A549 (cell line): Measurements from ENCODE around the gene GPR108.

Source experiments
- CHD2 ChIP-seq: fragments of 150-350 bp; IDR thresholded peaks from 2 replicates; pipeline ENCODE4 v1.6.1; 2014; ENCODE audit warnings: low read length; ENCODE audit not compliant: partially characterized antibody
- ELK1 ChIP-seq: fragments of 150-350 bp; IDR thresholded peaks from 2 replicates; pipeline ENCODE4 v1.6.1; 2014; ENCODE audit warnings: low read depth, mild to moderate bottlenecking, low read length
- HDAC2 ChIP-seq: fragments of 200-600 bp; sonication (generic); IDR thresholded peaks from 2 replicates; pipeline ENCODE4 v1.6.1; 2016
- HMGXB4 ChIP-seq: fragments of 250-450 bp; sonication (Bioruptor Pico); IDR thresholded peaks from 2 replicates; pipeline ENCODE4 v1.5.0; 2021; ENCODE audit warnings: mild to moderate bottlenecking, moderate library complexity, borderline replicate concordance
- HOXA7 ChIP-seq: fragments of 250-450 bp; sonication (Bioruptor Pico); IDR thresholded peaks from 2 replicates; pipeline ENCODE4 v1.5.0; 2020; ENCODE audit warnings: mild to moderate bottlenecking, moderate library complexity
- HOXB13 ChIP-seq: fragments of 250-450 bp; sonication (Bioruptor Pico); IDR thresholded peaks from 2 replicates; pipeline ENCODE4 v1.5.0; 2020; ENCODE audit warnings: low read depth, mild to moderate bottlenecking, moderate library complexity
- JUN ChIP-seq, 2 experiments: fragments of >200 bp; sonication (Bioruptor Twin); formaldehyde crosslinking; IDR thresholded peaks; 2 replicates in 1 of 2; 3 replicates in 1 of 2; pipeline ENCODE4 v1.6.1; 2016 to 2017
- NPAS2 ChIP-seq: fragments of 250-450 bp; sonication (Bioruptor Pico); IDR thresholded peaks from 2 replicates; pipeline ENCODE4 v1.8.0; 2022; ENCODE audit warnings: mild to moderate bottlenecking, moderate library complexity, borderline replicate concordance
- POLR2A ChIP-seq: IDR thresholded peaks from 2 replicates; pipeline ENCODE4 v1.6.1; 2012; ENCODE audit warnings: mild to moderate bottlenecking, low read length
- RNF2 ChIP-seq: fragments of 200-600 bp; sonication (generic); IDR thresholded peaks from 2 replicates; pipeline ENCODE4 v1.6.1; 2016; ENCODE audit warnings: low read depth, mild to moderate bottlenecking, antibody characterized with exemption, moderate library complexity, borderline replicate concordance
- TF ChIP-seq, protein P1 (sequence below): fragments of >200 bp; sonication (Bioruptor Twin); formaldehyde crosslinking; IDR thresholded peaks from 3 replicates; pipeline ENCODE4 v1.5.1; 2016
- TF ChIP-seq, protein P2 (sequence below): fragments of 450-650 bp; IDR thresholded peaks from 2 replicates; pipeline ENCODE4 v1.6.1; 2014; ENCODE audit warnings: antibody characterized with exemption

GRCh38 chr19:6683971-6684370 lies 53.4 kb downstream of the GPR108 start:
- TF ChIP-seq POLR2A (no peak), HMGXB4 (CRISPR knock-in tag) (no peak), CHD2 (no peak), HOXB13 (CRISPR knock-in tag) (no peak), ELK1 (no peak), HDAC2 (no peak), HOXA7 (no peak), JUN (IDR thresholded peaks at IDR 0.05) (no peak), RNF2 (no peak), NPAS2 (CRISPR knock-in tag) (no peak)
- TF ChIP-seq, protein P1, sequence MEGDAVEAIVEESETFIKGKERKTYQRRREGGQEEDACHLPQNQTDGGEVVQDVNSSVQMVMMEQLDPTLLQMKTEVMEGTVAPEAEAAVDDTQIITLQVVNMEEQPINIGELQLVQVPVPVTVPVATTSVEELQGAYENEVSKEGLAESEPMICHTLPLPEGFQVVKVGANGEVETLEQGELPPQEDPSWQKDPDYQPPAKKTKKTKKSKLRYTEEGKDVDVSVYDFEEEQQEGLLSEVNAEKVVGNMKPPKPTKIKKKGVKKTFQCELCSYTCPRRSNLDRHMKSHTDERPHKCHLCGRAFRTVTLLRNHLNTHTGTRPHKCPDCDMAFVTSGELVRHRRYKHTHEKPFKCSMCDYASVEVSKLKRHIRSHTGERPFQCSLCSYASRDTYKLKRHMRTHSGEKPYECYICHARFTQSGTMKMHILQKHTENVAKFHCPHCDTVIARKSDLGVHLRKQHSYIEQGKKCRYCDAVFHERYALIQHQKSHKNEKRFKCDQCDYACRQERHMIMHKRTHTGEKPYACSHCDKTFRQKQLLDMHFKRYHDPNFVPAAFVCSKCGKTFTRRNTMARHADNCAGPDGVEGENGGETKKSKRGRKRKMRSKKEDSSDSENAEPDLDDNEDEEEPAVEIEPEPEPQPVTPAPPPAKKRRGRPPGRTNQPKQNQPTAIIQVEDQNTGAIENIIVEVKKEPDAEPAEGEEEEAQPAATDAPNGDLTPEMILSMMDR, result no peak
- TF ChIP-seq, protein P2, sequence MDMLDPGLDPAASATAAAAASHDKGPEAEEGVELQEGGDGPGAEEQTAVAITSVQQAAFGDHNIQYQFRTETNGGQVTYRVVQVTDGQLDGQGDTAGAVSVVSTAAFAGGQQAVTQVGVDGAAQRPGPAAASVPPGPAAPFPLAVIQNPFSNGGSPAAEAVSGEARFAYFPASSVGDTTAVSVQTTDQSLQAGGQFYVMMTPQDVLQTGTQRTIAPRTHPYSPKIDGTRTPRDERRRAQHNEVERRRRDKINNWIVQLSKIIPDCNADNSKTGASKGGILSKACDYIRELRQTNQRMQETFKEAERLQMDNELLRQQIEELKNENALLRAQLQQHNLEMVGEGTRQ, result no peak
